Esophagus (tissue), 2 donors: Measurements from ENCODE around the gene ATP6AP2. TPM values are rescaled to one million over a fixed set of nuclear protein-coding genes. Genes with fewer than 3 reads are reported as not detected.
"Not testable (repeated sequence)": the region's sequence is repeated elsewhere in the genome, so short reads cannot be mapped to it uniquely, and the experiment has no call there.

ENCODE experiments used
- H3K27ac ChIP-seq, 2 donors: one replicate each; pipeline ENCODE4 v1.5.1; 2013; ENCODE audit warnings: low read depth in 2 of 2, mild to moderate bottlenecking in 2 of 2, inconsistent platforms in 1 of 2, low read length in 1 of 2, moderate library complexity in 1 of 2
- H3K27me3 ChIP-seq, 2 donors: one replicate each; pipeline ENCODE4 v1.6.1; 2013; ENCODE audit warnings: low read length in 2 of 2, control low read depth in 1 of 2, mild to moderate bottlenecking in 1 of 2; ENCODE audit not compliant: insufficient read depth in 2 of 2, control insufficient read depth in 1 of 2
- H3K36me3 ChIP-seq, 2 donors: one replicate each; pipeline ENCODE4 v1.6.1; 2013; ENCODE audit warnings: low read length in 1 of 2; ENCODE audit not compliant: control insufficient read depth in 2 of 2, insufficient read depth in 2 of 2
- H3K4me1 ChIP-seq, 2 donors: one replicate each; pipeline ENCODE4 v1.6.1; 2013; ENCODE audit warnings: low read length in 1 of 2; ENCODE audit not compliant: control insufficient read depth in 2 of 2, insufficient read depth in 2 of 2
- H3K4me3 ChIP-seq, 2 donors: one replicate each; pipeline ENCODE4 v1.5.1; 2013; ENCODE audit warnings: low read length in 2 of 2, mild to moderate bottlenecking in 2 of 2, low read depth in 1 of 2, moderate library complexity in 1 of 2
- H3K9me3 ChIP-seq, 2 donors: one replicate each; pipeline ENCODE4 v1.6.1; 2013; ENCODE audit warnings: mild to moderate bottlenecking in 2 of 2, low read depth in 1 of 2, low read length in 1 of 2, moderate library complexity in 1 of 2; ENCODE audit not compliant: control insufficient read depth in 2 of 2, insufficient read depth in 1 of 2
- WGBS, 2 donors: extraction: QIAGEN DNeasy Blood & Tissue Kit; methylation state at CpG; one replicate each; pipeline ENCODE4 v1.1.7; 2013; 5-methylcytosine and 5-hydroxymethylcytosine counted together
- polyA plus RNA-seq, 2 donors: library from polyadenylated mRNA; stranded (reverse); fragments of 200-250 nt; gene quantifications; one replicate each; pipeline ENCODE4 v1.2.3, GENCODE V29; 2013
- donor health status: healthy with polysubstance abuse.
- donor health status: Bipolar disorder and iron deficiency.

ATP6AP2 gene
- polyA plus RNA-seq, 2 donors = 50.9 to 51.5 TPM

DNA sequence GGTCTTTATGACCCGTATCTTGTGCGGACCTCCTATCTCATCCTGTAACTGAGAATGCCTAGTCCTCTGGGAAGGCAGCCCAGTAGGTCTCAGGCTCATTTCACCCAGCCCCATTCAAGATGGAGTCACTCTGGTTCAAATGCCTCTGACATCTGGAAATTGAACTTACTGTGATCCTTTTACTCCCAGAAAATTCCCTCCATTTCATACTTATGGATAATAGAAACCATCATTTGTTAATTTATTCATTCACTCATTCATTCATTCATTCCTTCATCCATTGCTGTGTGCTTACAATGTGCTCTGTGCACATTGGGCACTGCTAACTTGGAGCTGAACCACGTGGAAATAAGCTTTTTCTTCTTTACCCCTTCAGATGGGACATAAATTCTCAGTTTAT lies 9.2 kb upstream of the ATP6AP2 start:
- H3K27ac ChIP-seq = no peak overlapping the region
- no peak overlapping the region for H3K4me3 ChIP-seq
- no peaks in the 10 kb centered on the region for H3K9me3 ChIP-seq
- no peaks in the 10 kb centered on the region for H3K36me3 ChIP-seq
- 63 to 75% methylated on average over 3 of the region's 3 CpGs for WGBS, 2 donors
- H3K4me1 ChIP-seq = no peaks in the 10 kb centered on the region
- peaks cover 0 to 5% of the 10 kb centered on the region in 2 donors for H3K27me3 ChIP-seq

DNA sequence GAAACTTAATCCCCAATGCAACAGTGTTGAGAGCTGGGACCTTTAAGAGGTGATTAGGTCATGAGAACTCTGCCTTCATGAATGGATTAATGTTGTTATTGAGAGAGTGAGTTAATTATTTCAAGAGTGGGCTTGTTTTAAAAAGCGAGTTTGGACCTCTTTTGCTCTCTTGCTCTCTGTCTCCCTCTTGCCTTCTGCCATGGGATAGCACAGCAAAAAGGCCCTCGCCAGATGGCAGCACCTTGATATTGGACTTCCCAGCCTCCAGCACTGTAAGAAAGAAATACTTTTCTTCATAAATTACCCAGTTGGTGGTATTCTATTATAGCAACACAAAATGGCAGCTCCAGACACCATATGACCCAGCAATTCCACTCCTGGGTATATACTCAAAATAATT lies 7.0 kb upstream of the ATP6AP2 start:
- Histone ChIP-seq H3K4me3 (no peak overlapping the region), H3K9me3 (no peaks in the 10 kb centered on the region), H3K27me3 (peaks cover 0 to 5% of the 10 kb centered on the region in 2 donors), H3K4me1 (no peaks in the 10 kb centered on the region), H3K27ac (no peak overlapping the region), H3K36me3 (no peaks in the 10 kb centered on the region)
- 38 to 42% methylated on average over 2 of the region's 2 CpGs for WGBS, 2 donors

DNA sequence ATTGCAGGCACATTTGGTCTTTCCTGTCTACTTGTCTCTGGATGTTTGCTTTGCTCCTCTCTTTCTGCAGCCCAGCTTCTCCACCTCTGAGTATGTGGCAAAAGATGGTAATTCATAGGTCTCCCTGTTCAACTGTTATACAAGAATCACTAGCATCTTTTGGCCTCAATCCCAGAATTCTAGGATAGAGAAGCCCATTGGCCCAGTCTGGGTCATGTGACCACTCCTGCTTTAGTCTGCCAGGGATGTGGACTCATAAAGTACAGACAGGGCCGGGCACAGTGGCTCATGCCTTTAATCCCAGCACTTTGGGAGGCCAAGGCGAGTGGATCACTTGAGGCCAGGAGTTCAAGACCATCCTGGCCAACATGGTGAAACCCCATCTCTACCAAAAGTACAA lies 5.4 kb upstream of the ATP6AP2 start:
- not testable (repeated sequence) for H3K27me3 ChIP-seq, H3K4me3 ChIP-seq, H3K27ac ChIP-seq, H3K36me3 ChIP-seq, H3K9me3 ChIP-seq, H3K4me1 ChIP-seq
- 59 to 62% methylated on average over 2 of the region's 2 CpGs for WGBS, 2 donors

DNA sequence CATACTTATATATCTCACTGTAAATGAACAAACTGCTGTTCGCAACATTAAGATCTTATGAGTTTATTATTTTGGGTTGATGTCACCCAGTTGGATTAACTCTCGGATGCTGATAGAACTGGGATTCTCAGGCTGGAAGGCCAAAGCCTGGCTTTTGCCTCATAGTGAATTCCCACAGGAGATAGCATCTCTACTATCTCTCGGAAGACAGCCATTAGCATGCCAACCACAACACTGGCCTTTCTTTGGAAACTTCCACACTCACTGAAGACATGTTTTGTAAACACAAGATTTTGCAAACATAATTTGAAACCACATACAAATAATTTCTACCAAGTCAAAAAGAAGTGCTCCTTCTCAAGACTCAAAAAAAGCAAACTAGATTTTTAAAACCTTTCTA lies 4.5 kb upstream of the ATP6AP2 start:
- Histone ChIP-seq H3K4me3 (no peak overlapping the region), H3K27me3 (no peaks in the 10 kb centered on the region)
- WGBS, 2 donors = 83 to 87% methylated on average over 3 of the region's 3 CpGs

DNA sequence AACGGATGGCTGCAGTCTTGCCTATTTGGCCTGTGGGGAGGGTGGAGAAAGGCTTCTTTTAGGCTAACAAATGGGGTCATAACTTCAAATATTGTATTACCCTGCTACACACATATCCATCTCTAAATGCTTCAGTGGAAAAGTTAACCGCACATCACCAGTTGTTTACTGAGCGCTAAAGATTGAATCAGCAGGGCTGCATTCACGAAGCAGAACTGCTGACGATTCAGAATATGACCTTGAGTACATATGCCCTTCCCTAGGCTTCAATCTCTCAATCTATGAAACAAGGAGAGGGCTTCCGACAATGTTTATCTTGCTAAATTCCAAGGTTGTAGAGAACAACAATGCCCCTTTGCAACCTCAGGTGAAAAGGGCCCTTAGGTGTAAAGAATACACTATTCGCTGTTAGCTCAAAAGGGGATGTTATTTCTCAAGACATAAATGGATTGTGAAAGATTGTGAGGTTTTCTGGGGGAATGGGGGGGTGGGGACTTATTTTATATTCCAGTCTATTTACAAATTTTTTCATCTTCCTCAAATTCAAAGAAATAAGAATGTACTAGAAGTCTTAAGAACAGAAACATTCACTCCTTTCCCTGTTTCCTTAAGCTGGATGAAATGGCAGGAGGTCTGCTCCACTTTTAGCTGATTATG lies 2.6 kb upstream of the ATP6AP2 start:
- Histone ChIP-seq H3K9me3 (peaks cover 0 to 3% of the 10 kb centered on the region in 2 donors), H3K27me3 (no peaks in the 10 kb centered on the region), H3K36me3 (no peaks in the 10 kb centered on the region), H3K4me1 (peaks cover 0 to 3% of the 10 kb centered on the region in 2 donors), H3K27ac (no peak overlapping the region), H3K4me3 (no peak overlapping the region)
- WGBS, 2 donors = 69 to 71% methylated on average over 7 of the region's 7 CpGs

More for the DNA sequence above, 4.5 kb upstream of the ATP6AP2 start:
- no peak overlapping the region for H3K27ac ChIP-seq
- no peaks in the 10 kb centered on the region for H3K36me3 ChIP-seq
- H3K9me3 ChIP-seq = no peaks in the 10 kb centered on the region
- no peaks in the 10 kb centered on the region for H3K4me1 ChIP-seq

DNA sequence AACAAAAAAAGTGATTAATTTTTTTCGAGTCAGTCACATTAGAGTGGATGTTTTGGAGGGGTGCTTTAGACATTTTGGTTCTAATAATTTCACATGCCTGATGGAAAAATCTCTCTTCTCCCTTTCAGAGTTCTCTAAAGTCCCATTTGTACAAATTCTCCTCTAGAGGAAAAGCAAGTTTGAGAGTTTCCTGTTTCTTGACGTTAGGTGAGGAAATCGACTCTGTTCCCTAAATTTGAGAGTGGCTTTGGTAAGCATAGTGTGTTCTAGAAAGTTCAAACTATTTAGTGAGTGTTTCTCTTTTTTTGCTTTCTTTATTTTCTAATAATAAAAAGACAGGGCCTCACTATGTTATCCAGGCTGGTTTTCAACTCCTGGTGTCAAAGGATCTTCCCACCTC lies 1.6 kb upstream of the ATP6AP2 start:
- H3K9me3 ChIP-seq = peaks cover 0 to 3% of the 10 kb centered on the region in 2 donors
- H3K36me3 ChIP-seq = no peaks in the 10 kb centered on the region
- H3K4me3 ChIP-seq = no peak overlapping the region
- peaks cover 0 to 3% of the 10 kb centered on the region in 2 donors for H3K4me1 ChIP-seq
- 64% methylated on average over 3 of the region's 3 CpGs for WGBS, 2 donors
- H3K27ac ChIP-seq = no peak overlapping the region
- H3K27me3 ChIP-seq = no peaks in the 10 kb centered on the region

DNA sequence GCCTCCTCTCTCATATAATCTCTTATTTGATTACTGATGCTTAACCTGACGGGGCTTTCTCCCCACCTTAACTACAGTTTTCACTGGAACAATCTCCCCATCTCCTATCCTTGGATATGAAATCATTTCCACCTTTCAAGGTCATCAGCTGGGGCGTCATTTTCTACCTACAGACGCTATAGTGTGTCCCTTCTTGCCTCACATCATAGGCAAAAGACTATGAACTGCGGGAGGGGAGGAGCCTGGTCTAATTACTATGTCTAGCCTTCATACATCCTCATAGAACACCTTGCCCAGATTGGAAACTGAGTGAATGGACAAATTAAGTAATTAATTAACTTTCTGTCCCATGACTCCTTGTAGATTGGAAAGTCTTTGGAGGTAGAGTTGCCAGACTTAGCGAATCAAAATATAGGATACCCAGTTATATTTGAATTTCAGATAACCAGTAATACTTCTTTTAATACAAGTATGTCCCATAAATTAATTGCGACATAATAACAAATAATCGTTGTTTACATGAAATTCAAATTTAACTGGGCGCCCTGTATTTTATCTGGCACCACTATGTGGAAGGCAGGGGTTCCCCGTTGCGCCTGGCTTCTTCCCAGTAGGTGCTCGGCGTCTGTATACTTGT lies 752 bp upstream of the ATP6AP2 start:
- H3K27me3 ChIP-seq = no peaks in the 10 kb centered on the region
- H3K9me3 ChIP-seq = peaks cover 0 to 3% of the 10 kb centered on the region in 2 donors
- peak overlapping the region; percentile 57 to 69 for H3K4me3 ChIP-seq
- peaks cover 0 to 3% of the 10 kb centered on the region in 2 donors for H3K4me1 ChIP-seq
- 10 to 23% methylated on average over 12 of the region's 12 CpGs for WGBS, 2 donors
- peak overlapping the region; percentile 88 to 90 for H3K27ac ChIP-seq
- no peaks in the 10 kb centered on the region for H3K36me3 ChIP-seq

DNA sequence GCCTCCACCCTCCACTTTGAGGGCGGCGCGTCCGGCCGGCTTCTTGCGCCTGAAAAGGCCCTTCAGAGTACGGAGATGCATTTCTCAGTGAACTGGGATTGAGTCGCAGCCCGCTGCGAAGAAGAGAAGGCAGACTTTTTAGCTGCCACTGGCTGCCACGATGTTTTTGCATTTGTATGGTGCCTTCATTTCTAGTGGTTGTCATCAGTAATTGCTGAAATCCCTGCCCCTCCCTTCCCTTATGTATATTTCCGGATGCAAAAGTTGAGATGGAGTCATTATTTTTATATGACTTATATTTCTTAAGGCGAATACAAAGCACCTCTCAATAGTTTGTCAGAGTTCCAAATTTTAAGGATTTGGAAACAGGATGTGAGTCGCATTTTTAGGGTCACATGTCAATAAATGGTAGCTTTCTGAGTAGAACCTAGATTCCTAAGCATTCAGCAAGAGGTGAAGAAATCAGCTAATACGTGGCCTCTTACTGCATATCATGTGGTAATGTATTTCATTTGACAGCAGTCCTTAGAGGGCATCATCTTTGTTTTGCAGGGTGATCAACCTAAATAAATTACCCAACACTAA lies 658 bp downstream of the ATP6AP2 start:
- H3K27ac ChIP-seq = peak overlapping the region; percentile 84 to 87
- H3K4me3 ChIP-seq = peak overlapping the region; percentile 57 to 79
- peaks cover 0 to 3% of the 10 kb centered on the region in 2 donors for H3K4me1 ChIP-seq
- peaks cover 0 to 3% of the 10 kb centered on the region in 2 donors for H3K9me3 ChIP-seq
- H3K36me3 ChIP-seq = no peaks in the 10 kb centered on the region
- WGBS, 2 donors = 1 to 29% methylated on average over 15 of the region's 15 CpGs
- no peaks in the 10 kb centered on the region for H3K27me3 ChIP-seq

DNA sequence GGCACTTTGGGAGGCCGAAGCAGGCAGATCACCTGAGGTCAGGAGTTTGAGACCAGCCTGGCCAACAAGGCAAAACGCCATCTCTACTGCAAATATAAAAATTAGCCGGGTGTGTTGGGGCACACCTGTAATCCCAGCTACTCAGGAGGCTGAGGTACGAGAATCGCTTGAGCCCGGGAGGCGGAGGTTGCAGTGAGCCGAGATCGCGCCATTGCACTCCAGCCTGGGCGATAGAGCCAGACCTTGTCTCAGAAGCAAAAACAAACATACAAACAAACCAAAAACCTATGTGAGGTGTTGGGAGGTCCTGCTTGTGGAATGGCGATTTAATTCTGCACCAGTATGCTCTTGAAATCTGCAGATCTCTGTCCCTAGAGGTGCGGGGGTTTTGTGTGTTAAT lies 1.4 kb downstream of the ATP6AP2 start:
- not testable (repeated sequence) for H3K4me3 ChIP-seq, H3K27me3 ChIP-seq, H3K4me1 ChIP-seq, H3K9me3 ChIP-seq, H3K27ac ChIP-seq, H3K36me3 ChIP-seq
- 91 to 92% methylated on average over 13 of the region's 13 CpGs for WGBS, 2 donors
